GM12891 (cell line): ENCODE measurements around the gene GHR.

Experiments used
- POLR2A ChIP-seq: IDR thresholded peaks from 2 replicates; pipeline ENCODE4 v1.6.1; 2011; ENCODE audit warnings: low read depth, low read length, control low read depth
- POLR2AphosphoS5 ChIP-seq: IDR thresholded peaks from 2 replicates; pipeline ENCODE4 v1.6.1; 2011; ENCODE audit warnings: low read depth, low read length, control low read depth
- SPI1 ChIP-seq: IDR thresholded peaks from 2 replicates; pipeline ENCODE4 v1.6.1; 2011; ENCODE audit warnings: low read depth, low read length, control low read depth
- TAF1 ChIP-seq: IDR thresholded peaks from 2 replicates; pipeline ENCODE4 v1.6.1; 2011; ENCODE audit warnings: low read depth, low read length, control low read depth

DNA sequence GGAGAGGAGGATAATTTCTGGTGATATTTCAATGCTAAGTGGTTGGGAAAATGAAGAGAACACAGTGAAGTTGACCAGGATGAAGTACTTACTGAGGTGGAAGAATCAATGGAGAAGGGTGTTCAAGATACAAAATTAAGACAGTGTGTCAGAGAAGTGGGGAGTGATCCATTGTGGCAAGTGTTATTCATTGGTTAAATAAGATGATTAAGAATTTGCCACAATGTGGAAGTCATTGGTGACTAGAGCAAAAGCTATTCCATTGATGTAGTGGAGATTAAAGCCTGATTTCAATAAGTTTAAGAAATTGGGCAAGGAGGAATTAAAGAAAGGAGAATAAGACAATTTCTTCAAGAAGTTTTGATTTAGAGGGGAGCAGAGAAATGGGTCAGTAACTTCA is 118.9 kb downstream of the GHR start:
- TF ChIP-seq POLR2A: no peak
- no peak for TF ChIP-seq POLR2AphosphoS5
- no peak for TF ChIP-seq SPI1
- no peak for TF ChIP-seq TAF1
